GM12875 (cell line): ENCODE results near the gene NRG3.

Source experiments
- H3K4me3 ChIP-seq: one replicate; pipeline ENCODE4 v1.5.1; 2011; ENCODE audit warnings: low read depth, low read length, control low read depth
- CTCF ChIP-seq: IDR thresholded peaks from 2 replicates; pipeline ENCODE4 v1.5.1; 2011; ENCODE audit warnings: low read depth, mild to moderate bottlenecking, control low read depth, inconsistent platforms, low read length, moderate library complexity, borderline replicate concordance; ENCODE audit not compliant: insufficient read depth

NRG3 gene

GRCh38 chr10:82887488-82887887 lies 1012.5 kb downstream of the NRG3 start:
- H3K4me3 ChIP-seq, result no peak overlapping the region
- no peak for TF ChIP-seq CTCF

- H3K4me3 ChIP-seq, result no peak overlapping the region
- no peak for TF ChIP-seq CTCF
Measured at GRCh38 chr10:82888809-82889455, 1013.9 kb downstream of the NRG3 start.

GRCh38 chr10:82889728-82890127 lies 1014.7 kb downstream of the NRG3 start:
- H3K4me3 ChIP-seq, result no peak overlapping the region
- no peak for TF ChIP-seq CTCF

- no peak for TF ChIP-seq CTCF
- H3K4me3 ChIP-seq, result no peak overlapping the region
Measured at GRCh38 chr10:82890573-82890972, 1015.6 kb downstream of the NRG3 start.

- TF ChIP-seq CTCF, result no peak
- no peak overlapping the region for H3K4me3 ChIP-seq
Measured at GRCh38 chr10:82908096-82908495, 1033.1 kb downstream of the NRG3 start.

- H3K4me3 ChIP-seq, result no peak overlapping the region
- no peak for TF ChIP-seq CTCF
Measured at GRCh38 chr10:82908751-82909150, 1033.8 kb downstream of the NRG3 start.

GRCh38 chr10:82910301-82910700 lies 1035.3 kb downstream of the NRG3 start:
- no peak overlapping the region for H3K4me3 ChIP-seq
- no peak for TF ChIP-seq CTCF
